PC-9 (cell line): ENCODE measurements around the gene TJP2.

Experiments
- CTCF ChIP-seq: fragments of 200-600 bp; sonication (generic); conservative IDR thresholded peaks from 2 replicates; pipeline ENCODE4 v1.6.1; 2017; ENCODE audit warnings: mixed run types, antibody characterized with exemption, mild to moderate bottlenecking, moderate library complexity
- EZH2 ChIP-seq: fragments of 200-600 bp; sonication (generic); IDR thresholded peaks from 2 replicates; pipeline ENCODE4 v1.8.0; 2017; ENCODE audit warnings: antibody characterized with exemption, low read depth

DNA sequence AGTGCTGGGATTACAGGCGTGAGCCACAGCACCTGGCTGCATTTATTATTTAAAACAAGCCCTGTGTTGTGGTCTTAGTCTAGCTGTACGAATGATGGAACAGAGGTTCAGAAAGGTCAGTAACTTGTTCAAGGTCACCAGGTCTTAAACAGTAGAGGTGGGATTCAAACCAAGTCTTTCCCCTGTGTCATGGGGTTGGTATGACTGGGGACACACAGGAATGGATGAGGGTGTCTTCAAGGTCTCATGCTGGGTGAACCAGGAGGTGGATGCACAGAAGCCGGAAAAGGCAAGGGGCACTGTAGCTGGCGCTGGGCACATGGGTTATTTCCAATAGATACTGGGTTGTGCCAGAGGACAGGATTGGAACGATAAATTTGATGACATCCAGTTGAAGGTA lies 32.2 kb upstream of the TJP2 start:
- TF ChIP-seq CTCF (no peak), EZH2 (no peak)
